HG03520 (cell line): ENCODE measurements around the gene RER1.

Experiments
- ATAC-seq: cut with Tn5 transposase; IDR thresholded peaks from one replicate; pipeline ENCODE4 v1.9.1; 2021; ENCODE audit warnings: mild to moderate bottlenecking, moderate library complexity; ENCODE audit not compliant: unreplicated experiment

Gene RER1

DNA sequence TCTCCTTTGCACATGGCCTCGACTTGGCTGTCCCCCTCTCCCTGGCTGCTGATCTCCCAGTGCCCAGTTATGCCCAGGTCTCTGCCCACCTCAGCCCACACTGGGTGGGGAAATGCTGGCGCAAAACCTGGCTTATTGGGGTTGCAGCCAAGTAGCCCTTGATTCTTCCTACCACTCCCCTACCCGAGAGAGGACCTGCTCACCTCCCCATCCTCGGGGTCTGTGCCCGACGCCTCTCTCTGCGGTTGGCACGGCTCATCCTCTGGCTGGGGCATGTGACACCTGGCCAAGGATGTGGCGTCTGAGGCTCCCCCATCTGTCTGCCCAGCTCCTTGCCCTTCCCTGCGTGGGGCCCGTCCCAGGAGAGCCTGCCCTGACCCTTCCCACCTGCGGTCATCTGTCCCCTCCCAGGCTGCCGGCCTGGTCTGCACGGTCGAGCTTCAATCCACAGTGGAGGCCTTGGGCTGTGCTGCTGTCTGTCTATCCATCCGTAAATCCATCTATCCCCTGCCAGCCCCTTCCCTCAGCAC, 27.2 kb downstream of the RER1 start:
- no peak for ATAC-seq

DNA sequence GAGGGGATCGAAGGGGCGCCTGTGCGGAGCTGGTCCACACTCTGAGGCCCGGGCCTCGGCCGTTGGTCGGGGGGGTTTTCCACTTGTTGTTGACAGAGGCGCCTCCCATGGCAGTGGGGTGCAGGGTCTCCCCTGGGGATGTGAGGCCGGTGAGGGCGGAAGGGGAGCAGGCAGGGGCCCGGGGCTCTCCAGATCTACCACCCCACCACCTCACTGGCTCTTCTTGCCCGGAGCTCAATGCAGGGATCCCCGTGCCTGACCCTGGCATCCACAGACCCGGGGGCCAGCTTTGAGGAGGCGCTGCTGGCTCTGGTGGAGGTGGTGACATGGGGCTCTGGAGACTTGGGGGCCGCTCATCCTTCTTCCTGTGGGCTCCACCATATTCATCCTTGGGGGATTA, 27.8 kb downstream of the RER1 start:
- no peak for ATAC-seq

DNA sequence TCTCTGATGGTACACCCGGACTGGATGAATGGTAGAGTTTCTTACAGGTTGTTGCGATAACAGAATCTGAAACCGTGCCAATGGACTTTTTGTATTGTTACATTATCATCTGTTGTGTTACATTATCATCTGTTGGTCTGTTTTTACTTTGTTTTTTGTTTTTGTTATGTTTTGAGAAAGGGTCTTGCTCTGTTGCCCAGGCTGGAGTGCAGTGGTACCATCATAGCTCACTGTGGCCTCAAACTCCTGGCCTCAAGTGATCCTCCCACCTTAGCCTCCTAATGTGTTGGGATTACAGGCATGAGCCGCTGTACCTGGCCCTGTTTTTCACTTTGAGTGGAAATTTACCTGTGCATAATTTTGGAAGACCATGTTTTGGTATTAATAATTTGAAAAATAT, 30.9 kb downstream of the RER1 start:
- no peak for ATAC-seq

DNA sequence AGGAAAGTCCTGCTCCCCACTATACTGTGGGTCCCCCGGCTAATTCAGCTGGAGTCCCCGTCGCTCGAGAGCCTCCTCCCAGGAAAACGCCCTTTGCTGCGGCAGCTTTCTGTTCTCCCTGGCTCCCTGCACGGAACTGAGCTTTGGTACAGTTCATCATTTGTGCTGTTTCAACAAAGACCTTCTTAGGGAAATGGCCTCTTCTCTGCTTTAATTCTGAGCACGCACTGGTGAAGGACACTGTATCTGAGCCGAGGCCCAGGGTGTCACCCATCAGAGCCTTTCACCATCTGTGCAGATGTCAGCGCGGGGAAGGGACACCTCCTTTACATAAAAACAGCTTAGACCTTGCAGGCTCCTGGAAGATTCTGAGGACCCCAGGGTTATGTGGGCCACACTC, 34.3 kb downstream of the RER1 start:
- ATAC-seq = no peak

DNA sequence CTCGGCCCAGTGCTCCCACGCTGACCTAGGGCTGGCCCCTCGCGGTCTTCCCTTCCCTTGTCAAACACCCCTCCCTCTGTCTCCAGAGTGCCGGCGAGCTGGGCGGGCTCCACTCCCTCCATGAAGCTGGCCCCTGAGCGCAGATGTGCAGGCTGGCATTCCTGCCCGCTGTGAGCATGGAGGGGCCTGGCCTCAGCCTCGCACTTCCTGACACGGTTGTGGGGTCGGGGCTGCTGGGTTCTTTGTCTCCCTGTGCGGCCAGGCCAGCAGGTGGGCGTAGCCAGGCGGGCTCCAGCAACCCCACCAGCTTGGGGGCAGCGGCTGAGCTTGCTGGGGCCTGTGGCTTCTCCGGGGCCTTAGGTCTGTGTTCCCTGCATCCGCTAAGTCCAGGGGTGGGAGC, 34.9 kb downstream of the RER1 start:
- ATAC-seq = no peak

DNA sequence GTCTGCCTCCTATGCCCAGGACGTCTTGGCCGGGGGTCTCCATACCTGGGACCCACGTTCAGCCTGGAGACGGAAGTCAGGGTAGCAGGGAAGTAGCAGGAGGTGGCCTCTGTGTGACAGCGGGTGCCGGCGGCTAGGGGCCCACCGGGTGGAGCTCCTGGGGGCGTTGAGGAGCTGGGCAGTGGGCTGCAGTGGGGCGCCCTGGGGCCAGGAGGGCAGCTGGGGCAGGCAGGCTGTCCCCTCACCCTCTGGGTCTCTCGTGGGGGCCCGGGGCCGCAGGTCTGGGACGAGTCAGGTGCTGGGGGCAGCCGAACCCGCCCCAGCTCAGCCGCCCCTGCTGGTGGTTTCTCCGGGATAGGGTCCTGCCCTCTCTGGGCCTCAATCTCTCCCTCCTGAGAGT, 35.4 kb downstream of the RER1 start:
- ATAC-seq = no peak

DNA sequence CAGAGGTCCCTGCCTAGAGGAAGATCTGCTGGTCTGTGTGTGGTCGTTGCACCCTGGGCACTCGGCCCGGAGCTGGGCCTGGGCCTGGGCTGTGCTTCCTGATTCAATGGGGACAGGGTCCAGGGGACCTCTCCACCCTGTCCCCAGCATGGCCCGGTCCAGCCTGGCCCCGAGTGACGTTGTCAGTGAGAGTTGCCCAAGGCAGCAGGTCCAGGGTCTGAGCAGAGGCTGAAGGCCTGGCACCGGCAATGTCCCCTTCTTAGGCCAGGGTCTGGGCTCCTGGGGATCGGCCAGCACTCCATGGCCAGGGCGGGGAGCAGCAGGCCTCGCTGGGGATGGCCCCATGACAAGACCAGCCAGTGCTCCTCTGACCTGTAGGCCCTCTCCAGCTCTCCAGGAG, 36.3 kb downstream of the RER1 start:
- no peak for ATAC-seq

DNA sequence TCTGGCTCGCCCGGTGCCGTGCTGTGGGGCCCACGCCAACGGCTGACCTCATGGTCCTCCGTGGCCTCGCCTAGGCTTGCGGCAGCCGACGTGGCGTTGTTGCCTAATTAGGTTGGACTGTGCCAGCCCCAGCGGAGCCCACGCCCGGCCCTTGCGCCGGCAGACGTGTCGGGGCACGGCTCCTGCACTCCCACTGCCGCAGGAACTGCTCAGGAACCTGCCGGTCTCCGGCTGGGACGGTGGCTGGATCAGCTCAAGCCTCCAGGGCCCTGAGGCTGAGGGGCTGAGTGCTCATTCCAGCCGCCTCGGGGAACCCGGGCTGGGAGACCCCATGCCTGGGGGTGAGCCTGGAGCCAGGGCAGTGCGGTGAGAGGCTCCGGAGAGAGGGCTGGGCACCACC, 36.8 kb downstream of the RER1 start:
- no peak for ATAC-seq

DNA sequence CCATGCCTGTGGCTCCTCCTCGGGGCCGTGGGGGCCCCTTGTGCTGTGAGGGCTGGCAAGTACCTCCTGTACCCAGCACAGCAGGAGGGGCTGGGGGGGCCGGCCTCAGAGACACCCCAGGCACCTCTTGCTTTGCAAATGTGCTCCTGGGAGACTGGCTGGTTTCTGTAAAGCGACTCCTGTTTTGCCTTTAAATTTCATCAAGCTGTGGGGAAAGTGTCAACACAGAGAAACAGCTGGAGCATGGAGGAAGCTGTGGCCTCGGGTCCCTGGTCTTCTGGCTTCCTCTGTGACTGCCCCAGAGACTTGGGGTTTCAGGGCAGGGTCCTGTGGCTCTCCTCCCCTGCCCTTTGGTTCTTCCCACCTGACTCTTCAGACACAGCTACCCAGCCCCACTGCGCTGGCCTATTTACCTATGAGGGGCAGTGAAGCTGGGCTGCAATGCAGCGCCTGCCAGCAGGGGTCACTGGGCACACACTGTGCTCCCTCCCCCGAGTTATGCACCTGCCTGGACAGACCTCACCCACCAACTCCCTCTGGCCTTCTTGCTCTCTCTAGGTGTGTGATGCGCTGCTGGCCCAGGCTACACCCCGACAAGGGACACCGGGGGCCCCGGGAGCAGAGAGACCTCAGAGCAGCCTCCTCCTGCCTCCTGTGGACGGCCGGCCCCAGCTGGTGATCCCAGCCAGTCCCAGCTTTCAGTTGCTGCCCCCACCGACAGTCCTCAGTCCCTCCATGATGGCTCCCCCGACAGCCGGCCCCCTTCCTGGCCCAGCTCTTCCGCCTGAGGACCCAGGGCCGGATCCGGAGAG, 38.3 kb downstream of the RER1 start:
- no peak for ATAC-seq

DNA sequence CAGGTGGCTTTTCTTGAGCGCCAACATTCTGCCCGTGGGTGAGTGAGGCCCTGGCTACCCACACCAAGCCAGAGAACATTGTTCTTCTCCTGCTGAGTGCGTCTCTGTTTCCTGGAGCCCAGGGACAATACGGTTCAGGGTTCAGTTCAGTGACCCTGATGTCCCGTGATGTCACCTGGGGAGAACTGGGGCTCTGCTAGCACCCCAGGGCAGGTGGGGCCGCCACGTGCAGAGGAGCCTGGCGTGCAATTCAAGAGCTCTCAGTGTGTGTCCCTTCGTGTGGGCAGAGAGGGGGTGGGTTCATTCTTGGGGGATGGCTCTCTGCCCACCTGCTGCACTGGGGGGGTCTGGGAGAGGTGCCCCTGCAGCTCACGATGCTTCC, 38.9 kb downstream of the RER1 start:
- no peak for ATAC-seq

DNA sequence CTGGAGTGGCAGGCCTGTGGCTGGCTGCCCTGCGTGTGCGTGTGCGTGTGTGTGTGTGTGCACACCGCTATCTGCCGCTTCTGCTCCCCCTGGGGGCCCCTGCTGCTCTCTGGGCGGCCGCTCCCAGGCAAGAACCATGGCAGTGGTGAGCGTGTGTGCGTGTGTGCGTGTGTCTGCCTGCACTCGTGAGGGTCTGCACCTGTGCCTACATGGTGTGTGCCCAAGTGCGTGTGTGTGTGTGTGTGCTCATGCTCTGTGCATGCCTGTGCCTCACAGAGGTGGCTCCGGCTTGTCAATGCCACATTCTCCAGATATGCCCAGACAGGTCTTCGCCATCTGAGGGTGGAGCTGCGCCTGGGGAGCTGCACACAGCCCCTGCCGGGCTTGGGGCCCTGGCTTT, 39.5 kb downstream of the RER1 start:
- no peak for ATAC-seq

DNA sequence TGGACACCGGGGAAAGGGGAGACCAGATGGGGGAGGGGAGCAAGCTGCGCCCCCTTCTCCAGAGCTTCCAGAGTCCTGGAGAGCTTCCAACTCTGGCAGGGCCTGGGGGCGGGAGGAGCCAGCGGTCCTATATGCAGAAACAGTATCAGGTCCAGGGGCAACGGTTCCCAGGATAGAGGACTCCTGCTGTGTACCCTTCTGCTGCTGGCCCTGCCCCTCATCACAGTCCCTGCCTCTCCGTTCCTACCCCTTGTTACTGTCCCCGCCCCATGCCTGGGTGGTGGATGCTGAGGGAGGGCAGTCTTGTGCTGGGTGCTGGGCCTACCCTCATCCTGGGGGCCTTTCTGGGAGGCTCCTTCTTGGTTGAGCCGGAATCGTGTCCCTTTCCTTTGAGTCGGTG, 39.9 kb downstream of the RER1 start:
- no peak for ATAC-seq

DNA sequence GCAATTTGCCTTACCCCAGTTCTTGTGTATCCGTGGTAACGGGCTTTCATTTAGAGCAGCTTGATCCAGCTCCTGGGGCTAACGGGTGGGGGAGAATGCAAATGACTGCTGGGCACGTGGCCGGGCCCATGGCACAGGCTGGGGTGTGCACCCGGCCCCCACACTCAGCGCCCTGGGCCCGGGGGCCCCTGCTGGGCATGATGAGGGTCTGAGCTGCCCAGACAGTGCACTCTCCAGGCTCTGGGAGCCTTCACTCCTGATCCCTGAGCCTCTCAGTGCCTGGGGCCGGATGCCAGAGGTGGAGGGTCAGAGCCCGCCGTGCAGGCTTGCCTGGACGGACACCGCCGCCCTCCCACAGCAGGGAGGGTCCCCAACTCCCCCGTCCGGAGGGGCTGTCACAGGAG, 40.8 kb downstream of the RER1 start:
- ATAC-seq = no peak

DNA sequence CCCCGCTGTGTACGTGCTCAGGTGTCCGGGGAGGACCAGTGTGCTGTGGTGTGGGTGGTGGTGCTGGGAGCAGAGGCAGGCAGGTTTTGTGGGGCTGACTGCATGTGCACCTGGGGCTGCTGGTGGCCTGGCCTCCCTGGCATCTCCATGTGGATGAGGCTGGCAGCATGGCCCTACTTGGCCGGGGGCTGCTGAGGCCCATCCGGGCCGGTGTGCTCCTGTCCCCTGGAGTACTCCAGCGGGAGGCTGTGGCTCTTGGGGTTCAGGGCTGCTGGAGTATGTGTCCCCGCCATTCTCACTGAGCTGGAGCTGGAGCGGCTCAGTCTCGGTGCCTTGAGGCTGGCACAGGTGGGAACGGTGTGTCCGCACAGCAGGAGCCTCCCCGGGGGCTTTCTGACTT, 41.6 kb downstream of the RER1 start:
- no peak for ATAC-seq

DNA sequence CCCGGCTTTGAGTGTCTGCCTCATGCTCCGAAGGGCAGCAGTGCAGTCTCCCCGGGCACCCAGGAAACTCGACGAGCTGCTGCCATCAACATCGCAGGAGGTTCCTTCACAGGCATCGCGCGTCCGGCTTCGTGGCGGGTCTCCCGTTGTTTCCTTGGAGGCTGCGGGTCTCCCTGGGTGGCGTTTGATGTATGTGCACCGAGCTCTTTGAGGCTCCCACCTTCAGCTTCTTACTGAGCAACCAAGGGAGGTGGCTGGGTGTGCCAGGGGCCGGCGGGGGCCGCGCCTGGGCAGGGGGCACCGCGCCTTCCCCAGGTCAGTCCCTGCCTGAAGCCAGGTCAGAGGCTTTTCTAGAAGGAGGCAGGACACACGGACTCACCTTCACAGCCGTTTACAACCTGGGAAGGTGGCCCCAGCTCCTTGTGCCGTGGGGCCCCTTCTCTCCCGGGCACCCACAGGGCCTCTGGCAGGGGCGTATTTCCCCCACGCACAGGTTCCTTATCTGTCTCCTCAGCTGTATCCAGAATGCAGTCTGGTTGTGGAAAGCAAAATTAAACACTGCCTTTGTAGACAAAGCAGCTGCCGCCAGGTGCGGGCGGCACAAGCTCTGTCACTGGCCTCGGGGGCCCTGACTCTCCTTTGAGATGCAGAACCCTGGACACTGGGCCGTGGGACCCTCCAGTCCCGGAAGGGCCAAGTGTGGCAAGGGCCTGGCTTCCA, 42.5 kb downstream of the RER1 start:
- no peak for ATAC-seq

DNA sequence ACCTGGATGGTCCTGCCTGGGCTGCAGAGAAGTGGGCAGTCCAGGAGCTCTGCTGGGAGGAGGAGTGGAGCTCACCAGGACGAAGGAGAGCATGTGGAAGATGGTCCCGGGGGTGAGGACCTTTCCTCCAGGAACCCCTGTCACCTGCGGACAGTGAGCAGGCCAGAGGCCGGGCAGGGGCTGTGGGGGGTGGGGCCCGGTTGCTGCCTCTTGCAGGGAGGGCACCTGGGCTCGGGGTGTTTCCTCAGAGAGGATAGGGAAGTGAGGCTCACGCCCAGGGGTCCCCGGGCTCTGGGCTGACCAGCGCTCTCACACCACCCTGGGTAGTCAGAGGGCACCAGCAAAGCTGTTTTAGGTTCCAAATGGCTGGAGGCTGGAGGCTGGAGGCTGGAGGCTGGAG, 43.5 kb downstream of the RER1 start:
- ATAC-seq = no peak

DNA sequence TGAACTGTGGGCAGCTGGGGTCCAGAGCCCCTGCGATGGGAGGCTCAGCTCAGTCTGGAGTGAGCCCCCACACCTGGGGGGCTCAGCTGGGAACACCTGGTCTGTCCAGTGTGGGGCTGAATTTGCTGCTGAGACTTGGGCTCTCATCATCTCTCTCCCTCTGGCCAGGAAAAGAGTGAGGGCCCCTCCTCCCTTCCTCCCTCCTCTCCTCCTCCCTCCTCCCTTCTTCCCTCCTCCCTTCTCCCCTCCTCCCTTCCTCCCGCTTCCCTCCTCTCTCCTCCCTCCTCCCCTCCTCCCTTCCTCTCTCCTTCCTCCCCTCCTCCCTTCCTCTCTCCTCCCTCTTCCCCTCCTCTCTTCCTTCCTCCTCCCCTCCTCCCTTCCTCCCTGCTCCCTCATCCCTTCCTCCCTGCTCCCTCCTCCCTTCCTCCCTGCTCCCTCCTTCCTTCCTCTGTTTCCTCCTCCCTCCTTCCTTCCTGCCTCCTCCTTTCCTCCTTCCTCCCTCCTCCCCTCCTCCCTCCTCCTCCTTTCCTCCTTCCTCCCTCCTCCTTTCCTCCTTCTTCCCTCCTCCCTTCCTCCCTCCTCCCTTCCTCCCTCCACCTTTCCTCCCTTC, 44.2 kb downstream of the RER1 start:
- no peak for ATAC-seq

DNA sequence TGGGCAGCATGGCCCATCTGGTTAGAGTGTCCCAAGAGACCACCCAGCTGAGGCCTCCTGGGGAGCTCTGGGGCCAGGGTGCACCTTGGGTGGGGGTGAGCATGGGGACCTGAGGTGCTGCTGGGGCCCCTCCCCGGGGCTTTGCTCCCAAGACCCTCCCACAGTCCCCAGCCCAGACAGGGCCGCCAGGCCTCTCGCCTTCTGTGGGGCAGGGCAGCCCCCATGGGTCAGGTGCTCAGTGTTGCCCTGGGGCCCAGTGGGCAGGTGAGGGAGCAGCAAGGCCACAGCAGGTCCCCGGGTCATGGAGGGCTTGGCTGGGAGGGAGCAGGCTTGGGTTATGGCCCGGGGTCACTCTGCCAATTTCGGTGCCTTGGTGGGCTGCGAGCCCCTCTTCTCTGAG, 45.2 kb downstream of the RER1 start:
- no peak for ATAC-seq

DNA sequence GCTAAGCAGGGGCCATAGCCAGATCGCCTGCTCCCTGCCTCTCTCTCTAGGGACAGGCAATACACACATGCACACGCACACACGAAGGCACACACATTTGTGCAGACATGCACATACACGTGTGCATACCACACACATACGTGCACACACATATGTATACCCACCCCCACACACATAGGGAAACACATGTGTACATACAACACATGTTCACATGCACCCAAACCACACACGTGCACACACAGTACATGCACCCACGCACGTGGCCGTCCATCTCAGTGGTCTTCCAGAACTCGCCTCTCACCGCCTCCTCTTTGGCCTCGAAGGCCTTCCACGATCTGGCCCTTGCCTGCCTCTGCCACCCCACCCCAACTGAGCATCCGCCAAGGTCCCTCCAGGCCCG, 46.0 kb downstream of the RER1 start:
- ATAC-seq = no peak

DNA sequence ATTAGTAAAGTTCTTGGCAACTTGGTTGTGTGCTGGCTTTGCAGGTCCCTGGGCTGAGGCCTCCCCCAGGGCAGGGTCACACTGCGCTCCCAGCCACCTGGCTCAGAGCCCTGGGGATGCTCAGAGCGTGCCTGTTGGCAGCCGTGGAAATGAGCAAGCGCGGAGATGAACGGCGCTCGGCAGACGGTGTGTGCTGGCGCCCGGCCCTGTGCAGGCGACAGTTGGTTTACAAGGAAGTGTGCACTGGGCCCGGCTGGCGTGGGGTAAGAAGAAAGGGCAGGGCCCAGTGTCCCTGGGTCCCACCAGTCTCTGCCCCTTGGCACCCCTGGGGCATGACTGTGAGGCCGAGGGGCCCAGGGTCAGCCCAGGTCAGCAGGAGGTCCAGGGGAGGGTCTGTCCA, 46.4 kb downstream of the RER1 start:
- no peak for ATAC-seq

DNA sequence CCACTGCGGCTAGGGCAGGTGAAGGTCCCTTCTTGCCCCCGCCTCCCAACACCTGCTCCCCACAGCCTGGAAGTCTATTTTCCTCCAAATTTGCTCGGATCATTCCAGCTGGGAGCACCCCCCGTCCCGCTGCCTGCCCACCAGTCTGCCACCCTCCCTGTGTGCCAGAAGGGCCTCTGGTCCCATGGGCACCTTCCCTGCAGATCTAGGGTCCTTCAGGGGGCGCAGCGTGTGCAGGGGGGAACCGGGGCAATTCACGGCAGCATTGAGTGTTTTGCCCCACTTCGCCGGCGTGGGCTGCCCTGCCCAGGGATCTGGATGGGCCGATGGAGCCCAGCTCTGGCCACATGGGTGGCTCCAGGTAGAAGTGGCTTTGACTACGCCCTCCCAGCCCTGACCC, 47.0 kb downstream of the RER1 start:
- ATAC-seq = no peak

DNA sequence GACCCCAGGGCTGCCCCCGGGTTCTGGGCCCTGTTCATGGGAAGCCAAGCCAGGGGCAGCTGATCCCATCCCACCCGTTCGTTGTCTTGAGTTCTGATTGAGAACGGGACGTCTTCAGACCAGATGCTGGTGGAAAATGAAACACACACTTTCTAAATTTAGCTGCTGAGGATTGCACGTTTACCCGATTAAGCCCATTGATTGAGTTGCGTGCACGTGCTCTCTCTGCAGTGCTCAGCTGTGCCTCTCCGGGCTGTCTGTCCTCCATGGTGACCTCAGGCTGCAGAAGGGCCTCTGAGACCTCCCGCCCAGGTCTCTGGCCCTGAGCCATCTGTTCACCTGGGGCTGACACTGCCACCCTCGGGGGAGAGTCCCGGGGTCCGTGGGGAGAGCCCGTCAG, 47.7 kb downstream of the RER1 start:
- no peak for ATAC-seq
